Measurements from ENCODE around the gene ATP6V1B1. TPM values are rescaled to one million over a fixed set of nuclear protein-coding genes. Genes with fewer than 3 reads are reported as not detected.
"Not testable (repeated sequence)": the region's sequence is repeated elsewhere in the genome, so short reads cannot be mapped to it uniquely, and the experiment has no call there.

The ATP6V1B1 gene
- total RNA-seq, 1 donor from 2014 or later = not detected

DNA sequence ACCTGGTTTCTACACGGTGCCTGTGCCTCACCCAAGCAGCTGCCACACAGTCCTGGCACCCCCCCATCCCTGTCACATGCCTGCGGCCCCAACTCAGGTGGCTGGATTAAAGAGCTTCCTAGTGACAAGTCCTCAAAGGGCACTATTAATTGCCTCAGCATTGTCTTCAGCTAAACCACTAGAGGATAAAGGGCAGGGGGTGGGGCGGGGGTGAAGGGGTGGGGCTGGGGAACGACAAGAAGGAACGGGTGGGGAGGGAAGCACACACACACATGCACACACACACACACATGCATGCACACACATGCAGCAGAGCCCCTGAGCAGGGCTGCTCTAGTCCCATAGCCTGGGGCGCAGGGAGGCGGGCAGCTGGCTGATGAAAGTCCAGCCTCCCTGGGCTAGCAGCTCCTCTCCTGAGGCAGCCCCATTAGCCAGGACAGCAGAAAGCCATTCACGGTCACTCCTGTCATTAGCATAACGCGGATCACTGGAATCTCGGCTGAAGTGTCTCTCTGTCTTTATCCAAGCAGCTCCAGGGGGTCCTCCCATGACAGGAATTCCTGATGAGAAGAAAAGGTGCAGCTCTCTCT, 66.4 kb downstream of the ATP6V1B1 start:
- no peak for DNase-seq (ENCODE audit: low spot score in 2 of 2)
- FAIRE-seq = no peak

DNA sequence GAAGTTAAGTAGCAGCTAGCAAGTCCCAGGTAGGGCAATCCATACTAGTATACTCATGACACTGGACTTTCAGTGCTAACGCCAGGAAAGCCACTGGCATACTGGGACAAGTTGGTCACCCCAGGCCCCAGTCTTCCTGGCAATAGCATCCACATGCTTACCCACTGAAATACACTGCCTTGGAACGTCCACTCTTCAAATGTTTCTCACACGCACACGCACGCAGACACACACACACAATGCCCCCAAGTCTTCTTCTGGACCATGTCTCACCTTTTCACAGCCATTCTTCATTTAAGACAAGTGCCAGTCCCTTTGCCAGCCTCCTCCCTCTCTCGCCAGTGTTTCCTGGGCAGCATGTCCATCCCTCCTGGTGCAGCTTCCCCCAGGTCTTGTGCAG, 67.7 kb downstream of the ATP6V1B1 start:
- no peak for DNase-seq (ENCODE audit: low spot score in 2 of 2)
- FAIRE-seq = no peak

DNA sequence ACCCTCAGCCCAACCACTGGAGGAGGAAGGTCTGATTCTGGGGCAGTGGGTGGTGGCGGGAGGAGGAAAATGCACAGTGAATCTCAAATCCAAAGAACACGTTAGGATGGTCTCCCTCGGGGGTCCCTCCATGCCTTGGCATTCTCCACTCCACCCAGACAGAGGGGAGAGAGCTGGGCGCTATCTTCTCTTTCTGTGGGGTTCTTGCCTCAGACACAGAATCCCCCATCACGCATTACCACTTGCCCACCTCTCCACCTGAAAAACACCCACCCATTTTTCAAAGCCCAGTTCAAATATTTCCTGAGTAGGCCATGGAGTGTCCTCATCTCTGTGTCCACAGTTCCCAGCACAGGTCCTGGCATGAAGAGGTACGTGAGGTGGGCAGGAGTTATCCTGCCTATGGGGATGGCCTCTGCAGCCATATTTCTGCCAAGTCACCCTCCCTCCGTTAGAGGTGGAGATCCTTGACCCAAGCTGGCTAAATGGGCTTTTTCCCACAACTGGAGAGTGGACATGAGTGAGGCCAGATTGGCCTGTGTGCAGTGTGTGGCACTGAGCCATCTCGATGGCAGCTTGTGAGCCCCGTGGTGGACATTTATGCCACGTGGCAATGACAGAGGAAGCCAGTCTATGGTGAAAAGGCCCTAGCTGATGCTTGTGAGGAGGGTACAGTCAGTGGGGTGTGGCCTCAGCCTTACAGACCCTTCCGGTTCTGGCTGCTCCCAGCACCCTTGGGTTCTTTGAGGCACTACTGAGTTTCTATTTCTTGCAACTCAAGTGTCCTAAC, 68.5 kb downstream of the ATP6V1B1 start:
- no peak for FAIRE-seq

DNA sequence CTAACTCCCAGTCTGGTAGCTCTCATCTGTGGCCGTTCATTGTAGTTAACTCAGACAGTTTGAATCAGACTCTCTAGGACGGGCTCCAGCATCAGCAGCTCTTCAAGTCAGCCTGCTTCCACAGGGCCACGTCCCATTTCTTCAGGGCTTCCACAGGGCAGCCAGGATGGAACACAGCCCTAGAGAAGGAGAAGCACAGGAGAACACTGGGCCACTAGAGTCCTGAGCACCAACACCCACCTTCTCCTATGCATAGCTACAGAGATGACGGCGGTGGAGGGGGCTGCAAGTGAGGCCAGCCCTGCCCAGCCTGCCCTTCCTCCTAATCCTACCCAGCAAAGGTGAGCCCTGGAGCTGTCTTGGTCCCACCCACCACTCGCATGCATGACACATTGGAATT, 69.2 kb downstream of the ATP6V1B1 start:
- DNase-seq (ENCODE audit: low spot score in 2 of 2) (no peak), FAIRE-seq (no peak)

More for the DNA sequence above, 68.5 kb downstream of the ATP6V1B1 start:
- no peak for DNase-seq (ENCODE audit: low spot score in 2 of 2)

DNA sequence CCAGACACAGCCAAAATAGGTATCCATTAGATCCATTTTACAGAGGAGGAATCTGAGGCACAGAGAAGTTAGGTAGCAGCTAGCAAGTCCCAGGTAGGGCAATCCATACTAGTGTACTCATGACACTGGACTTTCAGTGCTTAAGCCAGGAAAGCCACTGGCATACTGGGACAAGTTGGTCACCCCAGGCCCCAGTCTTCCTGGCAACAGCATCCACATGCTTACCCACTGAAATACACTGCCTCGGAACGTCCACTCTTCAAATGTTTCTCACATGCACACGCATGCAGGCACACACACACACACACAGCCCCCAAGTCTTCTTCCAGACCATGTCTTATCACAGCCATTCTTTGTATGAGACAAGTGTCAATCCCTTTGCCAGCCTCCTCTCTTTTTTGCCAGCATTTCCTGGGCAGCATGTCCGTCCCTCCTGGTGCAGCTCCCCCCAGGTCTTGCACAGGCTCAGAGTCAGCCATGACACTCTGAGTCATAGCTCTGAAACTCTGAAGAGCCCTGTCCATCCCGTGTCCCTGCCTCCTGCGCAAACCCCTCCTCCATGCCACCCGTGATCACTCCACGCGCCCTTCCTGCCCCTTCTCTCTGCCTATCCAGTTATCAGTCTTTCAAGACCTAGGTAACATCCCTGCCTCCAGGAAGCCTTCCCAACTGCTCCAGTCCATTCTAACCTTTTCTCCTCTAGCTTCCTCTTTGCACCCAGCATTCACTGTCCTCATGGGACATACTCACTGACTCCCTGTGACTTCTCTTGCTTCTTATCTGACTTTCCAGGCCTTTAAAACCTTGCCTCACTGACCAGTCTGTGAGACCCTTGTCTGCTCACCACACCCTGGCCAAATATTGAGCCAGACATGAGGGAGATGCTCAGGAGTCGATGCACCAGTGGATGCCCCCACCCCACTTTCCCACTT, 69.8 kb downstream of the ATP6V1B1 start:
- DNase-seq (ENCODE audit: low spot score in 2 of 2) (no peak), FAIRE-seq (no peak)

DNA sequence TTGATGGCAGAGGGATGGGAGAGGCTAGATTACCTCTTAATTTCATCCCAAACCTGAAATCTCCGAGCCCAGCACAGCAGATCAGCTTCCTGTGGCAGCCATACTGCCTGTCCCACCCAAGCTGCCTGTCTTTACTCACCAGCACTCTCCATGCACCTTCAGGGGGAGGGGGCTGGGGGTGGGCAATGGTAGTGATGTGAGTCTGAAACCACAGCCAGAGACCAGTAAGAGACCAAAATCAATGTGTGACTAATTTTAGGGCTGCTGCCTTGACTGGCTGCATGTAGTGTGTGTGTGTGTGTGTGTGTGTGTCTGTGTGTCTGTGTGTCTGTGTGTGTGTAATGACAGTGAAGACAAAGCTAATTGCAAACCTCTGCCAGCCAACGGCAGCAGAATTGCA, 70.6 kb downstream of the ATP6V1B1 start:
- DNase-seq (ENCODE audit: low spot score in 2 of 2) = no peak

DNA sequence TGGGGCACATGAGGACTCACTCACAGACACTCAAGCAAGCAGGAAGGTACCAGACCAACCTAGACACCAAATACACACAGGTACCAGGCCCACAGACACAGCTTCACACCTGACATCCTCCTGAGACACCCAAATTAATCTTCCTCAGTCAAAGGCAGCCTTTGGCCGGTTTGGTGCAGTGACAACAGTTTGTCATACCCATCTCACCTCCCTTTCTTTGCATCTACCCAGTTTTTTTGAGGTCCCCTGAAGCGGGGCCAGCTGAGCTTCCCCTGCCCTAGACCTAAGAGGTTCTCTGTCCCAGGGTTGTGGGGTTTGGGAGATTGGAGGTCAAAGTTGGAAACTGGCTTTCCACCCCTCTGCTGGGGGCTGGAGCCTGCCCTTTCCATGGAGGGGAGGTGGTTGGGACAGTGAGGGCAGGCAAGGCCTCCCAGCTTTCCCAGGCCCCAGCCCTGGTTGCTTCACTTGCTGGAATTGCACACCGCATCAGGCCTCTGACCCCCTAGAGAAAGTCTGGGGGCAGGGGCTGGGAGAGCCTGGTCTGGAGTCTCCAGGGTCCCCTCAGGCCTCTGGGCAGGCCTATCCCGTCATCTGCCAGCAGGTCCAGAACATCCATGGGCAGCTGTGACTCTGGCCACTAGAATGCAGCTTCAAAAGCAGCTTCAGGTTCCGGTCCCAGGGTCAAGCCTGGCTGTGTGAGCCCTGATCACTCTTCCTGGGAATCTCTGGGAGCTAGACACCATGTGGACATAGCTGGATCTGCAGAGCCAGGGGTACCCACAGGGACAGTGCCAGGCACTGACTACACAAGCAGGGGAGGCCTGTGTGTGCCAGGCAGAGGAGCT, 71.5 kb downstream of the ATP6V1B1 start:
- FAIRE-seq (no peak), DNase-seq (ENCODE audit: low spot score in 2 of 2) (no peak)

More for the DNA sequence above, 70.6 kb downstream of the ATP6V1B1 start:
- no peak for FAIRE-seq

DNA sequence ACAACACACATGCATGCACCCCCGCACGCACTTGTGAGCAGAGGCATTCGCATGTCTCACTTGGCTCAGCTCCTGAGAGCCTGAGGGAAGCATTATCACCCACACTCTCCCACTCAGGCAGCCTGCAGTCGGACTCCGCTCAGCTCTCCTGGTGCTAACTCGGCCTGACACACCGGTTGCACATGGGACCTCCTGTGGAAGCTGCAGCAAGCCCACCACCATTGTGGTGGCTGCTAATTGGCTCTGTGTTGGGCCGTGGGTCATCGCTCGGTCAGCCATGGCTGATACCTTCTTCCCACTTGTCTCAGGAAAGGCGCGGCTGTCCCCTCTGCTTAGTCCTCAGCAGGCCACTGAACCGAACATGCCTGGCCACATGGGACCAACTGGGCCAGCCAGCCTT, 72.6 kb downstream of the ATP6V1B1 start:
- DNase-seq (ENCODE audit: low spot score in 2 of 2) (no peak), FAIRE-seq (no peak)

DNA sequence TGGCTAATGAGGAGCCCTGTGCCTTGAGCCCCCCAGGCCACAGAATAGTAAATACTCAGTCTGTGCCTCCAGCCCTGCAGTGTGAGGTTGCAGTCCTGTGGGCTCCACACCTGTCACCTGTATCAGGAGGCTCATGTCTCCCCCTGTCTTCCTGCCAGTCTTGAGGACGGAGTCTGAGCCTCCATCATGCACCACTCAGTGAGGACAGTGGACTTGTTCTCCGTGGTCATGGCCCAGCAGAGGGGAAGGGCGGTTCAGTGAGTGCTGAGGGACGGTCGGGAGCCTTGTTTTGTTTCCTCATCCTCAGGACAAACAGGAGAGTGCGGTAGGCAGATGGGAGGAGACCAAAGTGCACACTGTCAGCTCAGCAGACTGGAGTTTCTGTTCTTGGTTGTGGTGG, 76.1 kb downstream of the ATP6V1B1 start:
- FAIRE-seq; DNase-seq (ENCODE audit: low spot score in 2 of 2): not testable (repeated sequence)

Small RNA genes lying within 50 kb of the gene (small RNA-seq; reads per million reads assigned to genes)
- gene RF02272 (not detected), gene RN7SL160P (not detected)

Other genes starting within 250 kb of the ATP6V1B1 start
- 291 TPM for gene ADD2, start 167.7 kb upstream of the ATP6V1B1 start, total RNA-seq
- gene FIGLA, start 145.3 kb upstream of the ATP6V1B1 start, total RNA-seq = not detected
- gene CLEC4F, start 115.3 kb upstream of the ATP6V1B1 start, total RNA-seq = not detected
- not detected for gene CD207, start 100.1 kb upstream of the ATP6V1B1 start, total RNA-seq
- gene VAX2, start 35.3 kb upstream of the ATP6V1B1 start, total RNA-seq = not detected
- gene ANKRD53, start 42.7 kb downstream of the ATP6V1B1 start, total RNA-seq = 1.2 TPM
- 13.5 TPM for gene TEX261, start 59.0 kb downstream of the ATP6V1B1 start, total RNA-seq
- gene NAGK, start 132.7 kb downstream of the ATP6V1B1 start, total RNA-seq = 49.7 TPM
- 8.6 TPM for gene MCEE, start 194.3 kb downstream of the ATP6V1B1 start, total RNA-seq
- 33.8 TPM for gene MPHOSPH10, start 194.7 kb downstream of the ATP6V1B1 start, total RNA-seq